ENCODE results near the gene TMEM233. TPM values are rescaled to one million over a fixed set of nuclear protein-coding genes. Genes with fewer than 3 reads are reported as not detected.

Gene TMEM233
- polyA plus RNA-seq, 3 donors = not detected

- no peak overlapping the region for H3K4me3 Mint-ChIP-seq
- intact Hi-C loops (cut with micrococcal nuclease) = no loop called here
- WGBS (ENCODE audit: insufficient coverage) = 100% methylated on average over 2 of the region's 4 CpGs
Measured at GRCh38 chr12:119685375-119685774, 91.8 kb downstream of the TMEM233 start.

GRCh38 chr12:119686355-119686754, 92.8 kb downstream of the TMEM233 start:
- no peak overlapping the region for H3K4me3 Mint-ChIP-seq
- H3K4me3 ChIP-seq (replicated peaks in 1 of 3; ENCODE audit: low read depth in 2 of 3, low read length in 3 of 3) = no peak overlapping the region
- H3K27me3 Mint-ChIP-seq (ENCODE audit: low read depth in 3 of 3) = no peaks in the 10 kb centered on the region

More at GRCh38 chr12:119685375-119685774, 91.8 kb downstream of the TMEM233 start:
- Mint-ChIP-seq H3K4me1 (peaks cover 15% of the 10 kb centered on the region), H3K27ac (peak overlapping the region in 1 of 7 donors; percentile 70), H3K9me3 (no peaks in the 10 kb centered on the region), H3K27me3 (ENCODE audit: low read depth in 3 of 3) (no peaks in the 10 kb centered on the region), H3K36me3 (peaks cover 33 to 65% of the 10 kb centered on the region in 2 donors)
- H3K9ac ChIP-seq (ENCODE audit: insufficient read depth, low read length, poor library complexity, severe bottlenecking) = no peak overlapping the region
- peaks cover 14 to 82% of the 10 kb centered on the region in 2 donors for H3K36me3 ChIP-seq (replicated peaks in 1 of 2; ENCODE audit: control insufficient read depth in 1 of 2, insufficient read depth in 2 of 2, low read length in 2 of 2)
- no peaks in the 10 kb centered on the region for H3K27me3 ChIP-seq (ENCODE audit: control insufficient read depth in 2 of 2, insufficient read depth in 2 of 2, low read length in 2 of 2)
- H3K4me1 ChIP-seq (ENCODE audit: control insufficient read depth in 1 of 2, insufficient read depth in 2 of 2, low read length in 2 of 2) = peaks cover 15 to 20% of the 10 kb centered on the region in 2 donors
- no peak overlapping the region for H3K4me3 ChIP-seq (replicated peaks in 1 of 3; ENCODE audit: low read depth in 2 of 3, low read length in 3 of 3)
- no peak overlapping the region for H3K4me2 ChIP-seq (replicated peaks; ENCODE audit: extremely low read depth, low read length, poor library complexity, severe bottlenecking)
- TF ChIP-seq CTCF (IDR thresholded peaks at IDR 0.05) = no peak
- H2AFZ ChIP-seq (ENCODE audit: insufficient read depth, low read depth, low read length, poor library complexity, severe bottlenecking) = no peak overlapping the region
- no peaks in the 10 kb centered on the region for H3K9me3 ChIP-seq (replicated peaks in 1 of 2; ENCODE audit: control insufficient read depth in 1 of 2, insufficient read depth in 1 of 2, low read length in 2 of 2)
- H4K20me1 ChIP-seq (ENCODE audit: insufficient read depth, low read length) = no peaks in the 10 kb centered on the region
- no peak for DNase-seq
- H3K79me2 ChIP-seq (ENCODE audit: insufficient read depth, low read length) = no peaks in the 10 kb centered on the region
- no peak overlapping the region for H3K27ac ChIP-seq (ENCODE audit: low read depth in 1 of 2, low read length in 2 of 2)

More at GRCh38 chr12:119686355-119686754, 92.8 kb downstream of the TMEM233 start:
- Histone ChIP-seq H3K27me3 (ENCODE audit: control insufficient read depth in 2 of 2, insufficient read depth in 2 of 2, low read length in 2 of 2) (no peaks in the 10 kb centered on the region), H2AFZ (ENCODE audit: insufficient read depth, low read depth, low read length, poor library complexity, severe bottlenecking) (no peak overlapping the region), H3K27ac (ENCODE audit: low read depth in 1 of 2, low read length in 2 of 2) (no peak overlapping the region), H3K36me3 (replicated peaks in 1 of 2; ENCODE audit: control insufficient read depth in 1 of 2, insufficient read depth in 2 of 2, low read length in 2 of 2) (peaks cover 5 to 82% of the 10 kb centered on the region in 2 donors), H3K9me3 (replicated peaks in 1 of 2; ENCODE audit: control insufficient read depth in 1 of 2, insufficient read depth in 1 of 2, low read length in 2 of 2) (no peaks in the 10 kb centered on the region), H4K20me1 (ENCODE audit: insufficient read depth, low read length) (no peaks in the 10 kb centered on the region), H3K9ac (ENCODE audit: insufficient read depth, low read length, poor library complexity, severe bottlenecking) (no peak overlapping the region), H3K79me2 (ENCODE audit: insufficient read depth, low read length) (no peaks in the 10 kb centered on the region), H3K4me1 (ENCODE audit: control insufficient read depth in 1 of 2, insufficient read depth in 2 of 2, low read length in 2 of 2) (peaks cover 15 to 20% of the 10 kb centered on the region in 2 donors), H3K4me2 (replicated peaks; ENCODE audit: extremely low read depth, low read length, poor library complexity, severe bottlenecking) (no peak overlapping the region)
- H3K36me3 Mint-ChIP-seq = peaks cover 27 to 64% of the 10 kb centered on the region in 2 donors
- 98% methylated on average over 10 of the region's 12 CpGs for WGBS (ENCODE audit: insufficient coverage)
- peaks cover 15% of the 10 kb centered on the region for H3K4me1 Mint-ChIP-seq
- no peak for TF ChIP-seq CTCF (IDR thresholded peaks at IDR 0.05)
- intact Hi-C loops (cut with micrococcal nuclease) = no loop called here
- no peak for DNase-seq
- H3K9me3 Mint-ChIP-seq = no peaks in the 10 kb centered on the region
- peak overlapping the region in 2 of 7 donors; percentile 2 to 46 for H3K27ac Mint-ChIP-seq
